ENCODE data around the gene KCNJ10.

The KCNJ10 gene

DNA sequence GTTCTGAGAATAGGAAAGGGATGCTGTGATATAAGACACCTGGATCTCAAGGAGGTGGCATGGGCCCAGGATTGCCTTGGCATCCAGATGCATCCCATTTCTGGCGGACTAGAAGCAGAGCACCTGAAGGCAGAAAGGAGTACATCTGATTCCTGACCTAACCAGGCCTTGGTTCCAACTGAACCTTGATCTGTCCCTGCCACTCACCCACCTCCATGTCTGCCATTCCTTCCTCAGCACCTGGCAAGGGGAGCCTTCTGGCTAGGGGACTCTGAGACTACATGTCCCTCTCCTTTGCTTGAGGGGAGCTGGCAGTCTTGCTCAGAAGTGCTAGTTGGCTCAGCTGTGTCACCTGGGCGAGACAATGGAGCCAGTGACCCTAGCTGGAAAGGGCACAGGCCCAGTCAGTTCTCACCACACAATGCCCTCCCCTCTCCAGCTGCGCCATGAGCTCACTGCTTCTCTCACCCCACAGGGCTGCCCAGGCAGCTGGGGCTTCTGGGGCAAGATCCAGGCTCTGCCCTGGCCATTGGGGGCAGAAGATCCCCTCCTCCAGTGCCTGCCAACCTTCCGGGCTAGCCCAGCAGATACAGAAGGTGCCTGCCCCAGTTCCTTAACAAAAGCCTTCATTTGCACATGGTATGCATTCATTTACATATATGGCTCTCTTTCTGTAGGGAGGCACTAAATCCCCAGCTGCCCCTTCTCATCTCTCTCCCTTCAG is 25.6 kb upstream of the KCNJ10 start:
- TF ChIP-seq, protein P1, sequence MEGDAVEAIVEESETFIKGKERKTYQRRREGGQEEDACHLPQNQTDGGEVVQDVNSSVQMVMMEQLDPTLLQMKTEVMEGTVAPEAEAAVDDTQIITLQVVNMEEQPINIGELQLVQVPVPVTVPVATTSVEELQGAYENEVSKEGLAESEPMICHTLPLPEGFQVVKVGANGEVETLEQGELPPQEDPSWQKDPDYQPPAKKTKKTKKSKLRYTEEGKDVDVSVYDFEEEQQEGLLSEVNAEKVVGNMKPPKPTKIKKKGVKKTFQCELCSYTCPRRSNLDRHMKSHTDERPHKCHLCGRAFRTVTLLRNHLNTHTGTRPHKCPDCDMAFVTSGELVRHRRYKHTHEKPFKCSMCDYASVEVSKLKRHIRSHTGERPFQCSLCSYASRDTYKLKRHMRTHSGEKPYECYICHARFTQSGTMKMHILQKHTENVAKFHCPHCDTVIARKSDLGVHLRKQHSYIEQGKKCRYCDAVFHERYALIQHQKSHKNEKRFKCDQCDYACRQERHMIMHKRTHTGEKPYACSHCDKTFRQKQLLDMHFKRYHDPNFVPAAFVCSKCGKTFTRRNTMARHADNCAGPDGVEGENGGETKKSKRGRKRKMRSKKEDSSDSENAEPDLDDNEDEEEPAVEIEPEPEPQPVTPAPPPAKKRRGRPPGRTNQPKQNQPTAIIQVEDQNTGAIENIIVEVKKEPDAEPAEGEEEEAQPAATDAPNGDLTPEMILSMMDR (IDR thresholded peaks at IDR 0.05; ENCODE audit: borderline replicate concordance, control extremely low read depth, extremely low read depth, insufficient read depth, missing control alignments) = no peak
- in situ Hi-C loops (cut with MboI; ENCODE audit: low sequenced_read_pairs, unreplicated experiment) = loop anchor here (10.0 kb wide), 1 partner anchor 279 kb away; no protein-coding TSS in a partner anchor
- DNase-seq (ENCODE audit: low spot score) = no peak

GRCh38 chr1:160094806-160095205 is 24.8 kb upstream of the KCNJ10 start:
- TF ChIP-seq, protein P1 (IDR thresholded peaks at IDR 0.05; ENCODE audit: borderline replicate concordance, control extremely low read depth, extremely low read depth, insufficient read depth, missing control alignments) = no peak
- in situ Hi-C loops (cut with MboI; ENCODE audit: low sequenced_read_pairs, unreplicated experiment) = loop anchor here (10.0 kb wide), 1 partner anchor 280 kb away; no protein-coding TSS in a partner anchor
- DNase-seq (ENCODE audit: low spot score) = no peak

DNA sequence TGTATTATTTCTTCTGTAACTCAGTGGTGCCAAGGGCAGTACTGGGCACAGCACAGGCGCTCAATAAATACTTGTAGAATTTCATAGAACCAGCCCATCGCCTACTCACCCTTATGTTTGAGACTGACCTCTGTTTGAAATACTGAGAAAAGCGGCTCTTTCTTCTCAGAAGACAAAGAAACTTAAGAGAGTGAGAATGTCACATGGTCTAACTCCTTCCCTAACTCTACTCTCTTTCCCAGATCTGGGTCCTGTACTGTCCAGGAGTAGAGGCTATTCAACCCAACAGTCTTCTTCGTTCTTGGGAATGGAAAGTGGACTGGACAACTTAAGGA is 24.3 kb upstream of the KCNJ10 start:
- in situ Hi-C loops (cut with MboI; ENCODE audit: low sequenced_read_pairs, unreplicated experiment) = loop anchor here (10.0 kb wide), 1 partner anchor 281 kb away; no protein-coding TSS in a partner anchor
- DNase-seq (ENCODE audit: low spot score) = no peak
- TF ChIP-seq, protein P1 (IDR thresholded peaks at IDR 0.05; ENCODE audit: borderline replicate concordance, control extremely low read depth, extremely low read depth, insufficient read depth, missing control alignments) = no peak

DNA sequence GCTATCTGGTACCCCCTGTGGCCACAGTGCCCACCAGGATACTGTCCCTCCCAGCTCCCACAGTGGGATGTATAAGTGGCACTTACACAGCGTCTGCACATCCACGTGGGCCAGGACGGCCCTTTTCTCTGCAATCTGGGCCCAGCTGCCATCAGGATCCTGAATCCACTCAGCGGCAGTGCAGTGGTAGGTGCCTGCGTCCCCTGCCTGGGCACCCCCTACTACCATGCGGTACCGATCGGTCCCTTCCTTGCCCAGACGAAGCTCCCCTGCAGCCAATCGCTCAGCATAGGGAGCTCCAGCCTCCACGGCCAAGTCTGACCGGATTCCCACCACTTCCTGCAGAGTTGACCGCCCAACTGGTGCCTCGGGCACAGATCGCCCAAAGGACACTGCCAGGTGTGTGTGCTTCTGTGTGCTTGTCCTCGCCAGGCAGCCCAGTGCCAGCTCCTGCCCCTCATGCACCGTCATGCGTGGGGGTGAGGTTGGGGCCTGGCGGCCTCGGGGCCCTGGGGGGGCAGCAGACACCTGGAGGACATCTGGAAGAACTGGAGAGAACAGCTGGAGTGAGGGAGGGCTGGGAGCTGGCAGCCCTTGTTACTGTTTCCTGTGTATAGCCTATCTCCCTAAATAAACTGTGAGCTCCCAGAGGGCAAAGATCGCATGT is 23.8 kb upstream of the KCNJ10 start:
- TF ChIP-seq, protein P1 (IDR thresholded peaks at IDR 0.05; ENCODE audit: borderline replicate concordance, control extremely low read depth, extremely low read depth, insufficient read depth, missing control alignments) = no peak
- in situ Hi-C loops (cut with MboI; ENCODE audit: low sequenced_read_pairs, unreplicated experiment) = loop anchor here (10.0 kb wide), 1 partner anchor 281 kb away; no protein-coding TSS in a partner anchor
- no peak for DNase-seq (ENCODE audit: low spot score)

DNA sequence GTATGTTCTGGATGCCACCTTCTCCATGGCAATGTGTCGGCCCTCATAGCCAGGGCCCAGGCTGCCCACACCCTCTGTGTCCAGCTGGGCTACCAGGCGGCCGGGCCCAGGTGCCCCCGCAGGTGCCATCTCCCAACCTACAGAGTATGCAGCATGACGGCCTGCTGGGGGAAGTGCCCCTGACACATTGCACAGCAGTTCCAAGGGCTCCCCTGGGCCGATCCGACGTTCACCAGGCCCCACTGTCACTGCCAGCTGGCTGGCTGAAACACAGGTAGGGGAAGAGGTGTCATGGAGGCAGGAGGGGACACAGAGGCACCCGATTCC is 23.1 kb upstream of the KCNJ10 start:
- in situ Hi-C loops (cut with MboI; ENCODE audit: low sequenced_read_pairs, unreplicated experiment) = loop anchor here (10.0 kb wide), 1 partner anchor 282 kb away; no protein-coding TSS in a partner anchor
- TF ChIP-seq, protein P1 (IDR thresholded peaks at IDR 0.05; ENCODE audit: borderline replicate concordance, control extremely low read depth, extremely low read depth, insufficient read depth, missing control alignments) = no peak
- no peak for DNase-seq (ENCODE audit: low spot score)

DNA sequence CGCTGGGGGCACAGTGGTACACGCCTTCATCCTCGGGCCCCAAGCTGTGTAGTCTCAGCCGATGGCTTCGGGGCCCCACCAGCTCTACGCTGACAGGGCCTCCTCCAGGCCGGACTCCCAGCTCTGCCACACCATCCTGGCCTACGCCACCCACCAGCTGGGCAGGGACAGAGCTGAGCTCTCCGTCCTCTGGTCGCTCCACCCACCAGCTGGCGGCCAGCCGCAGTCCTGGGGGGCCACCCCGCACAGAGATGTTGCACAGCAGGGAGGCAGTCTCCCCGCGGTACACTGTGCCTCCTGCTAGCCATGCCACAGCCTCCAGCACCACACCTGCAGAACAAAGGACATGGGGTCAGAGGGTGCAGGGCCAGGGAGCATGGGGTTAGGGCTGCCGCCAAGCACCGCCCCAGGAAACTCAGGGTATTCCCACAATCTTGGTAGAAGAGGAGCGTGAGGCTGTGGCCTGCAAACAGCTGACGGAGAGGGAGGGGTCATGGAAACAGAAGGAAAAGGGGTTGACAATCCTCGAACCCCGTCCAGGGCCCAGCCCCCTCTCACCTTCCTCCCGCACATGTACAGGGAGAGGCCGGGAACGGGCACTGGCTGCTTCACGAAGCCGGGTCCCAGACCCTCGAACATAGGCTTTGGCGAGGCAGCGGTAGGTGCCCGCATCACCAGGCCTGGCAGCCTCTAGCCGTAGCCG is 22.6 kb upstream of the KCNJ10 start:
- in situ Hi-C loops (cut with MboI; ENCODE audit: low sequenced_read_pairs, unreplicated experiment) = loop anchor here (10.0 kb wide), 1 partner anchor 282 kb away; no protein-coding TSS in a partner anchor
- TF ChIP-seq, protein P1 (IDR thresholded peaks at IDR 0.05; ENCODE audit: borderline replicate concordance, control extremely low read depth, extremely low read depth, insufficient read depth, missing control alignments) = no peak
- DNase-seq (ENCODE audit: low spot score) = no peak
